GOT3 (cell line): ENCODE results near the gene CREG1.

ENCODE experiments used
- DNase-seq: peaks from one replicate; lab custom pipeline; 2025; ENCODE audit warnings: mixed read lengths; lab: John Stamatoyannopoulos, UW

CREG1 gene

DNA sequence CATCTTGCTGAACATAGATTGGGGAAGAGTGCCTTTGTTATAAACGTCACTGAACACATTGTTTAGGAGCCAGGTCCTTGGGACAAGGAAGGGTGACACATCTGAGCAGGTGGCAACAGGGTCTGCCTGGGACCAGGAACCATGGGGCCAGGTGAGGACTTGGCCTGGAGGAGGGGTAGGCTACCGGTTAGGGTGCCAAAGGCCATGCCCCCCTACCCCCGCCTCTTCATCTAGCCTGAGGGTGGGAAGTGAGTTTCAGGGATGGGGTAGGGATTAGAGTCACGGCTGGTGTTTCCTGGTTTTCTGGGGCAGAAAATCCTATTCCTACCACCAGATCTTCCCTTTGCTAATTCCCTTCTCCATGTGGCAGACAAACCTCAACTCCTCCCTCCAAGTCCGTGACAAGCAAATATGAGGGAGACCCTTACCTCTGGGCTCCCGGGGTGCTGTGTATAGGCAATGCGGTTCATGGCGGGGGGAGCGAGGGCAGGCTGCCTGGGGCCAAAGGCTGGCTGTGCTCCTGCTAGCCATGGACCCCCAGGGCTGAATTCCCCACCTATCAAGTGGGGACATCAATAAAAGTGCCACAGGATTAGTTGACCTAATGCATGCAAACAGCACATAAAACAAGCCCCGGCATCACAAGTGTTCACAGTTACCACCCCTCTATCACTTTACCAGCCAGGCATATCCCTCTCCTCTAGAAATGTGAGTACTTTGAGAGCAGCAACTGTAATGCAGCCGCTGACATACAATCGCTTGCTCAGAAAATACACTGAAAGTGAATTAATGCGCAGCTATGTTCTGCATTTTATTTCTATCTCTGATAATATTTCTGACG lies 49.7 kb downstream of the CREG1 start:
- DNase-seq = no peak

GRCh38 chr1:167502719-167503462 lies 50.7 kb downstream of the CREG1 start:
- no peak for DNase-seq

DNA sequence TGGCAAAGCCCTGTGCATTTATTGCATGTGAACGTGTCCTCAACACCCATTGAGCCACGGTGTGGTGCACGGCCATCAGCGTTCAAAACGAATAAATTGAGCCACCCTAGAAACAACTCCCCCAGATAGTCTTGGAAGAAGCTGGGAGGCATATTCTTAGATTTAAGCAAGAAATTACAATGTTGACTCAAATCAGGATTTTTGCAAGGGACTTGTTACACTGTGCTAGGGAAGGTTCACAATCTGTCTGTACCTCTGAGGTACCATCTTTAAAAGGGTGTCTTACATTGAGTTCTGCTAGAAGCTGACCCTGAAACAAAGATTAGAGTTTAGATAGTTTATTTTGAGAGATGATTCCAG lies 51.4 kb downstream of the CREG1 start:
- DNase-seq = no peak

GRCh38 chr1:167501515-167502191 lies 51.9 kb downstream of the CREG1 start:
- DNase-seq = no peak

GRCh38 chr1:167500283-167500860 lies 53.2 kb downstream of the CREG1 start:
- no peak for DNase-seq

GRCh38 chr1:167499664-167500101 lies 53.9 kb downstream of the CREG1 start:
- DNase-seq = no peak

DNA sequence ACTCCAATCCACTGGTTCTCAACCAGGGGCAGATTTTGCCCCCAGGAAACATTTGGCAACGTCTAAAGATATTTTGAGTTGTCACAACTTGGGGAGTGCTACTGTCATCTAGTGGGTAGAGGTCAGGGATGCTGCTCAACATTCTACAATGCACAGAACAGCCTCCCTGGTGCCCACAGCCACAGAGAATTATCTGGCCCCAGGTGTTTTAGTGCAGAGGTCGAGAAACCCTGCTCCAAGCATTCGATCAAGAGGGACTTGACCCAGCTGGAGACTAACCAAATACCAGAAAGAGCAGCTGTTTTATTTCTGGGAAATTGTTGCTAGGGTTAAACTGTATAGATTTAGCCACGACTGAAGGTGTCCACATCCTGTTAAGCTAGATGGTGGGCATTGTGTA lies 54.5 kb downstream of the CREG1 start:
- no peak for DNase-seq

DNA sequence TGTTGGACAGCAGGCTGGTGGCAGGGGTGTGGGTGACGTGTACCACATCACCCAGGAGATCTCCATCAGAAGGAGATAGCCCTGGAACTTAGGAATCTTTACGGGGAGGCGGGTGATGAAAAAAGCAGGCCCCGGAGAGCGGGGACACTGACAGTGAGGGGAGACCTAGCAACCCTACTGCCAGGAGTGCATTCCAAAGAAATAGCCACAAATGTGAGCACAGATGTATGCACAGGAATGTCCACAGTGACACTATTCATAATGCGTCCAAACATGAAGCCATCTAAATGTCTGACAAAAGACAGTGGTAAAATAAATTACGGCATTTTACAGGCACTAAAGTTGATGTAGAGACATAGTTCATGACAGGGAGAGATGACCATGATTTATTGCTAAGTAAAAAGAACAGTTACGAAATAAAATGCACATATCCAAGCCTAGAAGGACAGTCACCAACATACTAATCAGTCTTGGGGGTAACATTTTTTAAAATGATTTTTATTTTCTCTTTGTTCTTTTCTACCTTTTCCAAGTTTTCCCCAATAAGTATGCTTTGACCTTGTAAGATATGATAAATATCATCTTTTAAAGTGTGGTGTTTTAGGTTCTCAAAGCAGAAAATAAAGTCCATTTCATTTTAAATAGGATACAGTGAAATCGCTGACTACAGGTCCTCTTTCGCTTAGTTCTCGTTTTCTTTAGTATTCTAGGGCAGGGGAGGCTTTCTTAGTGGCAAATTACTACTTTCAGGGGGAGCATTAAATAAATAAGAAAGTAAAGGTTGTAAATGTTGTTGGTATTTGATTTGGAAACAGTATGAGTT lies 56.6 kb downstream of the CREG1 start:
- no peak for DNase-seq

- DNase-seq = no peak
These were observed 60.2 kb downstream of the CREG1 start for GRCh38 chr1:167493372-167493771.

DNA sequence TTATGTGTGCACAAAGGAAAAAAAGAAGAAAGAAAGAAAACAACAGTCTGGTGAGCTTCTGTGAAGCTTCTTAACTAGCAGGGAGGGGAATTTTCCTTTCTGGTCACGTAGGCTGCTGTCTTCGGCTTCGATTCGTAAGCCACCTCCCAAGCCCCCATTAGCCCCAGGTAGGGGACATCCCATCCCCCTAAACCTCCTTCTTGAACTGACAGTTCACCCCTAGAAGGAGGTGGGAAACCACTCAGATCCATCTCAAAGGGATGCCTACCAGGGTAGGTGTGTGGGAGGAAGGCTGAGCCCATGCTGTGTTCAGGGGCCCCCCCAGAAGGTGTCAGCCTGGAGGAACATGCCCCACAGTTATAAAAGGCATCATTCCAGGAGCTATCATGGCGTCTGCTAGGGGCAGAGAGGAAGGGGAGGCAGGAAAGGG lies 61.1 kb downstream of the CREG1 start:
- DNase-seq = no peak

DNA sequence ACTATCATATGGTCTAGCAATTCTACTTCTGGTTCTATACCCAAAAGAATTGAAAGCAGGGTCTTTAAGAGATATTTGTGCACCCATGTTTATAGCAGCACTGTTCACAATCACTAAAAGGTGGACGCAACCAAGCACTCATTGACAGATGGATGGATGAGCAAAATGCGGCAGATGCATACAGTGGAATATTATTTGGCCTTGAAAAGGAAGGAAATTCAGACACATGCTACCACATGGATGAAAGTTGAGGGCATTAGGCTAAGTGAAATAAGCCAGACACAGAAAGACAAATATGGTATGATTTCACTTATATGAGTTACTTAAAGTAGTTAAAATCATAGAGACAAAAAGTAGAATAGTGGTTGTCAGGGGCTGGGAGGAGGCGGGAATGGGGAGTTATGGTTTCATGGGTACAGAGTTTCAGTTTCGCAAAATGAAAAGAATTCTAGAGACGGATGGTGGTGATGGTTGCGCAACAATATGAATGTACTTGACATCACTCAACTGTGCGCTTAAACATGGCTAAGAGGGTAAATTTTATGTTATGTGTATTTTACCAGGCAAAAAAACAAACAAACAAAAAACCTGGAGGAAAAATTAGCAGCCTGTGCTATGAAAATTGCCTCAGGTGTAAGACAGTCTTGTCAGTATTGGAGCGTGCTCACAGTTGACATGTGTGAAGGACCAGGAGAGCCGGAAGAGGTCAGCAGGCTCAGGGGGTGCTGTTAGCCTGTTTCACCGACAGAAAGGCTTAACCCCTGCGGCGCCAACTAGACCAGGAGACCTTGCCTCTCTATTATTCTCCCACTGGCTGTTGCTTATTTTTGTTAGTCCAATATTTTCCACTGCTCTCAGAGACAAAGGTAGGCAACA lies 61.7 kb downstream of the CREG1 start:
- DNase-seq = no peak
